H1 (cell line): Measurements from ENCODE around the gene OSM. TPM values are rescaled to one million over a fixed set of nuclear protein-coding genes. Genes with fewer than 3 reads are reported as not detected.
A peak's percentile ranks its signal among the peaks of the same experiment; 100 is the strongest.

Experiments
- CTCF ChIA-PET: fragments of 300-600 bp; sonication (Branson Sonifier 250); formaldehyde crosslinking; loops from one replicate; lab custom pipeline; 2021; ENCODE audit not compliant: partially characterized antibody; lab: Charles Lee
- POLR2A ChIA-PET: fragments of 300-600 bp; sonication (Branson Sonifier 250); formaldehyde crosslinking; loops from one replicate; lab custom pipeline; 2021; ENCODE audit warnings: inconsistent platforms; ENCODE audit not compliant: partially characterized antibody; lab: Charles Lee
- DNase-seq, 2 experiments: peaks; one replicate each; pipeline versions ENCODE4 v3.0.0 to v3.0.0-alpha.2; 2010 to 2022; ENCODE audit warnings: low spot score in 2 of 2, low read depth in 1 of 2, mixed read lengths in 1 of 2
- FAIRE-seq: peaks from 2 replicates; lab custom pipeline; 2011; peaks lifted over from hg19 to GRCh38; lab: Jason Lieb, UNC
- H2AFZ ChIP-seq: 2 replicates; pipeline ENCODE4 v1.8.1; 2012; ENCODE audit warnings: low read length, inconsistent platforms
- H2AK5ac ChIP-seq: 2 replicates; pipeline ENCODE4 v1.6.1; 2013; ENCODE audit warnings: low read depth, low read length
- H2BK120ac ChIP-seq: replicated peaks from 2 replicates; pipeline ENCODE3; 2013; ENCODE audit warnings: low read depth, low read length, inconsistent platforms
- H2BK12ac ChIP-seq: 2 replicates; pipeline ENCODE4 v1.6.1; 2013; ENCODE audit warnings: low read depth, low read length
- H2BK15ac ChIP-seq: 2 replicates; pipeline ENCODE4 v1.6.1; 2013; ENCODE audit warnings: low read length
- H2BK20ac ChIP-seq: 2 replicates; pipeline ENCODE4 v1.6.1; 2013; ENCODE audit warnings: low read length
- H2BK5ac ChIP-seq: 2 replicates; pipeline ENCODE4 v1.6.1; 2013; ENCODE audit warnings: low read depth, low read length
- H3K14ac ChIP-seq: 2 replicates; pipeline ENCODE4 v1.6.1; 2013; ENCODE audit warnings: inconsistent platforms; ENCODE audit not compliant: insufficient read length
- H3K18ac ChIP-seq: 2 replicates; pipeline ENCODE4 v1.6.1; 2013; ENCODE audit warnings: low read length; ENCODE audit errors: extremely low read depth
- H3K23ac ChIP-seq: 2 replicates; pipeline ENCODE4 v1.6.1; 2013; ENCODE audit warnings: inconsistent platforms; ENCODE audit not compliant: insufficient read length
- H3K23me2 ChIP-seq: 2 replicates; pipeline ENCODE4 v1.6.1; 2013; ENCODE audit warnings: low read depth, low read length
- H3K27ac ChIP-seq: 2 replicates; pipeline ENCODE4 v1.6.1; 2011; ENCODE audit warnings: low read depth, low read length, inconsistent platforms
- H3K27me3 ChIP-seq, 4 experiments: replicated peaks in 1 of 4; 1 replicate in 1 of 4; 2 replicates in 3 of 4; pipeline versions ENCODE4 v1.6.1 to v1.8.1; 2011 to 2013; ENCODE audit warnings: low read length in 3 of 4, mild to moderate bottlenecking in 3 of 4, inconsistent platforms in 2 of 4, mixed read lengths in 2 of 4, moderate library complexity in 1 of 4; ENCODE audit not compliant: control insufficient read depth in 3 of 4, insufficient read depth in 3 of 4; ENCODE audit errors: extremely low read depth in 1 of 4
- H3K36me3 ChIP-seq, 4 experiments: 2 replicates each; pipeline versions ENCODE4 v1.6.1 to v1.8.1; 2011 to 2013; ENCODE audit warnings: mild to moderate bottlenecking in 4 of 4, low read length in 3 of 4, moderate library complexity in 2 of 4, control low read depth in 1 of 4, inconsistent platforms in 1 of 4; ENCODE audit not compliant: insufficient read depth in 4 of 4, control insufficient read depth in 2 of 4
- H3K4ac ChIP-seq: replicated peaks from 2 replicates; pipeline ENCODE3; 2013; ENCODE audit warnings: low read length, low read depth, mixed read lengths, inconsistent platforms; ENCODE audit not compliant: insufficient read length
- H3K4me1 ChIP-seq, 4 experiments: replicated peaks in 1 of 4; 1 replicate in 1 of 4; 2 replicates in 3 of 4; pipeline versions ENCODE4 v1.6.1 to v1.8.1; 2011 to 2013; ENCODE audit warnings: low read length in 3 of 4, inconsistent platforms in 2 of 4, mixed read lengths in 1 of 4; ENCODE audit not compliant: insufficient read depth in 4 of 4, control insufficient read depth in 3 of 4
- H3K4me2 ChIP-seq, 2 experiments: 2 replicates each; pipeline versions ENCODE4 v1.6.1 to v1.8.1; 2011 to 2013; ENCODE audit warnings: low read depth in 2 of 2, low read length in 2 of 2, control low read depth in 1 of 2, inconsistent platforms in 1 of 2, mild to moderate bottlenecking in 1 of 2; ENCODE audit not compliant: insufficient read depth in 1 of 2
- H3K4me3 ChIP-seq, 4 experiments: fragments of 200-600, 300-600 bp in 1 of 4; sonication (generic), shearing (Covaris generic), sonication (Bioruptor Twin) in 1 of 4; 2 replicates each; pipeline versions ENCODE4 v1.5.1 to v1.8.1; 2011 to 2016; ENCODE audit warnings: low read length in 4 of 4, low read depth in 3 of 4, control low read depth in 2 of 4, inconsistent platforms in 2 of 4, mild to moderate bottlenecking in 2 of 4, mixed read lengths in 1 of 4, moderate library complexity in 1 of 4; ENCODE audit not compliant: insufficient read depth in 2 of 4; ENCODE audit errors: extremely low read depth in 1 of 4
- H3K56ac ChIP-seq: replicated peaks from 2 replicates; pipeline ENCODE3; 2013; ENCODE audit warnings: low read depth, mild to moderate bottlenecking, mixed read lengths, low read length, inconsistent platforms; ENCODE audit not compliant: insufficient read length
- H3K79me1 ChIP-seq: 2 replicates; pipeline ENCODE4 v1.6.1; 2013; ENCODE audit warnings: low read depth, low read length, control low read depth
- H3K79me2 ChIP-seq, 2 experiments: 2 replicates each; pipeline versions ENCODE4 v1.6.1 to v1.8.1; 2012 to 2013; ENCODE audit warnings: low read length in 2 of 2, mild to moderate bottlenecking in 2 of 2, inconsistent platforms in 1 of 2; ENCODE audit not compliant: insufficient read depth in 2 of 2, control insufficient read depth in 1 of 2
- H3K9ac ChIP-seq, 4 experiments: replicated peaks in 1 of 4; 1 replicate in 1 of 4; 2 replicates in 3 of 4; pipeline versions ENCODE4 v1.6.1 to v1.8.1; 2011 to 2013; ENCODE audit warnings: low read depth in 3 of 4, low read length in 3 of 4, control low read depth in 2 of 4, mild to moderate bottlenecking in 2 of 4, moderate library complexity in 2 of 4, inconsistent platforms in 1 of 4; ENCODE audit errors: extremely low read depth in 1 of 4
- H3K9me3 ChIP-seq, 2 experiments: 2 replicates each; pipeline versions ENCODE4 v1.6.1 to v1.8.1; 2012 to 2013; ENCODE audit warnings: mild to moderate bottlenecking in 2 of 2, moderate library complexity in 2 of 2, control low read depth in 1 of 2, inconsistent platforms in 1 of 2, low read depth in 1 of 2, low read length in 1 of 2, mixed read lengths in 1 of 2; ENCODE audit not compliant: insufficient read depth in 2 of 2
- H4K20me1 ChIP-seq, 2 experiments: replicated peaks in 1 of 2; 2 replicates each; pipeline versions ENCODE3 to v1.8.1; 2011 to 2013; ENCODE audit warnings: inconsistent platforms in 2 of 2, low read length in 2 of 2, mild to moderate bottlenecking in 1 of 2; ENCODE audit not compliant: insufficient read depth in 2 of 2, control insufficient read depth in 1 of 2
- H4K5ac ChIP-seq: 2 replicates; pipeline ENCODE4 v1.6.1; 2013; ENCODE audit warnings: low read length, low read depth, mixed read lengths, inconsistent platforms; ENCODE audit not compliant: insufficient read length
- H4K8ac ChIP-seq: 2 replicates; pipeline ENCODE4 v1.8.0; 2013; ENCODE audit warnings: mild to moderate bottlenecking, moderate library complexity, low read length, inconsistent platforms; ENCODE audit not compliant: insufficient read depth; ENCODE audit errors: extremely low read depth
- H4K91ac ChIP-seq: replicated peaks from 2 replicates; pipeline ENCODE3; 2013; ENCODE audit warnings: low read length, mixed read lengths, inconsistent platforms; ENCODE audit not compliant: insufficient read length
- SIX5 ChIP-seq: IDR thresholded peaks from 2 replicates; pipeline ENCODE4 v1.6.1; 2011; ENCODE audit warnings: mild to moderate bottlenecking, low read depth, low read length
- WGBS, 2 experiments: shearing (Covaris generic) in 1 of 2; methylation state at CpG; one replicate each; pipeline versions ENCODE4 v1.1.6 to v1.1.7; 2013 to 2015; ENCODE audit warnings: low lambda C conversion rate in 2 of 2, mixed read lengths in 2 of 2, inconsistent platforms in 1 of 2, low coverage in 1 of 2, missing lambda C conversion rate in 1 of 2; ENCODE audit not compliant: insufficient replicate concordance in 2 of 2, insufficient coverage in 1 of 2, insufficient read length in 1 of 2; ENCODE audit errors: extremely low coverage in 1 of 2, missing lambda C conversion rate in 1 of 2; 5-methylcytosine and 5-hydroxymethylcytosine counted together
- polyA plus RNA-seq, 7 experiments: library from polyadenylated mRNA; depleted of rRNA in 3 of 7; stranded (reverse) in 5 of 7; unstranded in 2 of 7; fragments of >200 nt in 5 of 7; fragments of 200-250 nt in 2 of 7; gene quantifications; 1 replicate in 5 of 7; 2 replicates in 1 of 7; 4 replicates in 1 of 7; pipeline versions ENCODE4 v1.2.1 to v1.2.3, GENCODE V29; 2011 to 2013; ENCODE audit warnings: missing spikeins in 2 of 7, mixed read lengths in 2 of 7
- total RNA-seq: library from RNA; stranded (reverse); fragmentation: NEBNext Ultra II Directional; extraction: Animal tissue kit (Norgen Biotek cat#: 25700); gene quantifications from 2 replicates; pipeline ENCODE4 v1.2.1, GENCODE V29; 2021

Gene OSM
- total and polyA plus RNA-seq, 2 of the 8 experiments (the other 6 are each of a cell fraction or from before 2014, with no cell fraction given): not detected

DNA sequence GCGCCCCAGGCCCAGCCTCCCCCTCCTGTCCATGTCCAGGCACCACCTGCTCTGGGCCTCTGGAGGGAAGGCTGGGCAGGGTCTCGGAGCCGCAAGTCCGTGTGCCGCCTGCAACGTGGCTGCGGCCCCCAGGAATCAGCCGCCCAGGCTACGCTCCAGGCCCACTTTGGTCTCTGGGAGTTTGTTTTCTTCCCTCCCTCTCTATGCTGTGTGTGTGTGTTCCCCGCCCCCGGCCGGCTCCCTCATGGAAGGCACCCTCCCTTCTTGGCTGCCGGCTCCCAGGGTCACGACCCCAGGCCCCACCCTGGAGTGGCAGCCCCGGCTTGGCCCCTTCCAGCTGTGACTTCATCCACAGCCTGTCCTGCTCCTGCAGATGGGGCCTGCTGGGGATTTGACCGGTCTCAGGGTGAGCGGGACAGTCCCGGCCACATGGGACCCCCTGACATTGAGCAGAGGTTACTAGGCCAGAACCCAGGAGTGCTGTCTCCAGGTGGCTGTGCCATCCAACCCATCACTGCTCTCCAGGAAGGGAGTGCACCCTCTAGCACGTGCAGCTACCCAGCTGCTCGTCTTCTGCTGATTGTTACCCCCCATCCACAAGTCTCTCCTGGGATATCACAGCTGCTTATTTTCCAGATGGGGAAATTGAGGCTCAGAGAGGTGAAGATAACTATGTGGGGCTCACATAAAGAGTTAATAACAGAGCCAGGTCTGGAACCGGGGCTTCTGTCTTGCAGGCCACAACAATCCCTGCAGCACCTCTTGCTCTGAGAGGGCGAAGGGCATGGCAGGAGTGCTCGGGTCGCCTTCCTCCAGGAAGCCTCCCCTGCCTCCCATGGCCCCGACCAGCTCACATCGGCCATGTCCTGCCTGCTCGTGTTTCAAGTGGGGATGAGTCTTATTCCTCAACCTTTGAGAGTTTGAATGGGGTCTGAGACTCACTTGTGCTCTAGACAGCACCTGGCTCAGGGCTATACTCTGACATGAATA lies 17.3 kb downstream of the OSM start:
- CTCF ChIA-PET: interaction anchor here (0.8 to 2.1 kb wide), 6 partner anchors 11 to 181 kb away, joined by 3 to 8 read pairs (median 3); no protein-coding TSS in a partner anchor
- no peaks in the 10 kb centered on the region for H3K79me2 ChIP-seq
- no peak for TF ChIP-seq SIX5
- TF ChIP-seq, all 59 proteins: peak for 0
- H3K9me3 ChIP-seq: no peaks in the 10 kb centered on the region
- H2BK120ac ChIP-seq: no peak overlapping the region
- H4K8ac ChIP-seq: no peak overlapping the region
- H4K20me1 ChIP-seq: peaks cover 0 to 2% of the 10 kb centered on the region in 2 experiments
- H3K14ac ChIP-seq: no peak overlapping the region
- H2BK20ac ChIP-seq: 0 out of 2 replicates have a peak overlapping the region, but pooled peaks have one; percentile 48
- H3K9ac ChIP-seq: no peak overlapping the region
- H3K4me2 ChIP-seq: no peak overlapping the region
- peak overlapping the region; percentile 75; the same call in 1 of the 2 replicates for H2BK12ac ChIP-seq
- H3K36me3 ChIP-seq: no peaks in the 10 kb centered on the region
- H3K18ac ChIP-seq: no peak overlapping the region; the same call in 1 of the 2 replicates
- DNase-seq: no peak
- no peak for FAIRE-seq
- H4K5ac ChIP-seq: no peak overlapping the region
- peaks cover 12% of the 10 kb centered on the region; the same call in 1 of the 2 replicates for H3K23me2 ChIP-seq
- no peaks in the 10 kb centered on the region; the same call in none of the 2 replicates for H3K79me1 ChIP-seq
- peaks cover 4 to 26% (median 15%) of the 10 kb centered on the region in 4 experiments for H3K4me1 ChIP-seq
- no peak overlapping the region for H3K4ac ChIP-seq
- peak overlapping the region; percentile 81 for H2BK15ac ChIP-seq
- no peak overlapping the region for H4K91ac ChIP-seq
- no peak overlapping the region for H2AFZ ChIP-seq
- no peak overlapping the region for H3K4me3 ChIP-seq
- no peak overlapping the region for H3K27ac ChIP-seq
- WGBS, 2 experiments: 86% methylated on average over 25 of the region's 27 CpGs; no CpG with 5 or more reads in 1 of the 2 experiments
- H2AK5ac ChIP-seq: no peak overlapping the region
- H2BK5ac ChIP-seq: no peak overlapping the region
- no peak overlapping the region for H3K23ac ChIP-seq
- POLR2A ChIA-PET: interaction anchor here (0.6 to 2.4 kb wide), 3 partner anchors 11 to 39 kb away, joined by 3 to 7 read pairs (median 3); no protein-coding TSS in a partner anchor
- no peaks in the 10 kb centered on the region; a peak in 2 of 7 replicates for H3K27me3 ChIP-seq
- no peak overlapping the region for H3K56ac ChIP-seq
